Osteocyte (in vitro differentiated cells): ENCODE results near the gene FITM1. TPM values are rescaled to one million over a fixed set of nuclear protein-coding genes. Genes with fewer than 3 reads are reported as not detected.

Source experiments
- DNase-seq: peaks from one replicate; pipeline ENCODE4 v3.0.0; 2021; ENCODE audit warnings: mixed read lengths; ENCODE audit not compliant: unreplicated experiment; ENCODE audit errors: extremely low spot score
- H3K27ac Mint-ChIP-seq: one replicate; pipeline ENCODE4 v1.8.0; 2021; ENCODE audit warnings: mild to moderate bottlenecking, mixed read lengths; ENCODE audit not compliant: unreplicated experiment
- H3K27me3 Mint-ChIP-seq: one replicate; pipeline ENCODE4 v1.8.0; 2021; ENCODE audit warnings: mixed read lengths; ENCODE audit not compliant: unreplicated experiment
- H3K36me3 Mint-ChIP-seq: one replicate; pipeline ENCODE4 v1.8.0; 2021; ENCODE audit warnings: mixed read lengths; ENCODE audit not compliant: unreplicated experiment
- H3K4me1 Mint-ChIP-seq: one replicate; pipeline ENCODE4 v1.8.0; 2021; ENCODE audit warnings: mixed read lengths; ENCODE audit not compliant: unreplicated experiment
- H3K4me3 Mint-ChIP-seq: one replicate; pipeline ENCODE4 v1.8.0; 2021; ENCODE audit warnings: mild to moderate bottlenecking, moderate library complexity, mixed read lengths; ENCODE audit not compliant: unreplicated experiment
- H3K9me3 Mint-ChIP-seq: one replicate; pipeline ENCODE4 v1.8.0; 2021; ENCODE audit warnings: mixed read lengths; ENCODE audit not compliant: unreplicated experiment
- CTCF ChIP-seq: fragments of 200-600 bp; sonication (generic); IDR thresholded peaks from 2 replicates; pipeline ENCODE4 v1.5.0; 2021; ENCODE audit warnings: antibody characterized with exemption, mild to moderate bottlenecking, moderate library complexity
- total RNA-seq: library from RNA; stranded (reverse); gene quantifications from 2 replicates; pipeline ENCODE4 v1.2.1, GENCODE V29; 2021

The FITM1 gene
- total RNA-seq, 1 donor from 2014 or later, result 0.73 TPM

GRCh38 chr14:24093901-24094840 is 36.3 kb upstream of the FITM1 start, which contains the start of gene PCK2:
PCK2 (plus strand) TSS chr14:24094311; CDS start chr14:24094406, 95 bp downstream.
- Mint-ChIP-seq H3K27me3 (no peaks in the 10 kb centered on the region), H3K27ac (peak within 1 kb of the TSS; percentile 97), H3K36me3 (peaks cover 8% of the 10 kb centered on the region), H3K4me3 (peak within 1 kb of the TSS; percentile 99), H3K4me1 (peaks cover 26% of the 10 kb centered on the region), H3K9me3 (no peaks in the 10 kb centered on the region)
- DNase-seq, result peak; percentile 98
- peak; percentile 14 for TF ChIP-seq CTCF

GRCh38 chr14:24094841-24095270 is 35.6 kb upstream of the FITM1 start:
- no peak for TF ChIP-seq CTCF
- H3K4me3 Mint-ChIP-seq, result peak overlapping the region; percentile 99
- H3K27ac Mint-ChIP-seq, result peak overlapping the region; percentile 97
- no peak for DNase-seq
- H3K36me3 Mint-ChIP-seq, result peaks cover 14% of the 10 kb centered on the region
- H3K27me3 Mint-ChIP-seq, result no peaks in the 10 kb centered on the region
- no peaks in the 10 kb centered on the region for H3K9me3 Mint-ChIP-seq
- peaks cover 26% of the 10 kb centered on the region for H3K4me1 Mint-ChIP-seq

GRCh38 chr14:24095271-24096068 is 35.0 kb upstream of the FITM1 start:
- no peak for TF ChIP-seq CTCF
- Mint-ChIP-seq H3K9me3 (no peaks in the 10 kb centered on the region), H3K27me3 (no peaks in the 10 kb centered on the region), H3K27ac (peak overlapping the region; percentile 97), H3K4me3 (peak overlapping the region; percentile 99), H3K36me3 (peaks cover 18% of the 10 kb centered on the region), H3K4me1 (peaks cover 26% of the 10 kb centered on the region)
- no peak for DNase-seq

GRCh38 chr14:24096545-24097181 is 33.8 kb upstream of the FITM1 start:
- Mint-ChIP-seq H3K27ac (no peak overlapping the region), H3K4me1 (peaks cover 26% of the 10 kb centered on the region), H3K9me3 (no peaks in the 10 kb centered on the region), H3K4me3 (peak overlapping the region; percentile 30), H3K27me3 (no peaks in the 10 kb centered on the region), H3K36me3 (peaks cover 23% of the 10 kb centered on the region)
- no peak for DNase-seq
- TF ChIP-seq CTCF, result no peak
